ENCODE data around the gene BANP. TPM values are rescaled to one million over a fixed set of nuclear protein-coding genes. Genes with fewer than 3 reads are reported as not detected.
A peak's percentile ranks its signal among the peaks of the same experiment; 100 is the strongest.
"Not testable (repeated sequence)": the region's sequence is repeated elsewhere in the genome, so short reads cannot be mapped to it uniquely, and the experiment has no call there.

BANP gene
- polyA plus RNA-seq, 3 donors from 2014 or later = 6.3 to 19.4 (median 10.2) TPM

GRCh38 chr16:88036640-88036996 lies 85.4 kb downstream of the BANP start:
- H3K27me3 Mint-ChIP-seq (ENCODE audit: low read depth in 3 of 3); H3K4me1 Mint-ChIP-seq; DNase-seq; H3K27ac Mint-ChIP-seq; H3K4me3 Mint-ChIP-seq; H3K9me3 Mint-ChIP-seq: not testable (repeated sequence)
- H3K36me3 Mint-ChIP-seq = peaks cover 3 to 26% (median 4%) of the 10 kb centered on the region in 3 donors

- not testable (repeated sequence) for H3K9me3 Mint-ChIP-seq; H3K27me3 Mint-ChIP-seq (ENCODE audit: low read depth in 3 of 3); H3K4me1 Mint-ChIP-seq; DNase-seq; H3K27ac Mint-ChIP-seq; H3K4me3 Mint-ChIP-seq
- H3K36me3 Mint-ChIP-seq = peaks cover 3 to 23% (median 4%) of the 10 kb centered on the region in 3 donors
Measured at GRCh38 chr16:88037359-88037758, 86.1 kb downstream of the BANP start.

GRCh38 chr16:88037876-88038525 lies 86.8 kb downstream of the BANP start:
- not testable (repeated sequence) for H3K27ac Mint-ChIP-seq; H3K9me3 Mint-ChIP-seq; H3K27me3 Mint-ChIP-seq (ENCODE audit: low read depth in 3 of 3); H3K4me1 Mint-ChIP-seq; H3K4me3 Mint-ChIP-seq; DNase-seq
- peaks cover 3 to 23% (median 4%) of the 10 kb centered on the region in 3 donors for H3K36me3 Mint-ChIP-seq

GRCh38 chr16:88038526-88038908 lies 87.3 kb downstream of the BANP start:
- H3K36me3 Mint-ChIP-seq = peaks cover 3 to 23% (median 4%) of the 10 kb centered on the region in 3 donors
- H3K4me3 Mint-ChIP-seq; H3K27me3 Mint-ChIP-seq (ENCODE audit: low read depth in 3 of 3); H3K27ac Mint-ChIP-seq; H3K9me3 Mint-ChIP-seq; H3K4me1 Mint-ChIP-seq; DNase-seq: not testable (repeated sequence)

DNA sequence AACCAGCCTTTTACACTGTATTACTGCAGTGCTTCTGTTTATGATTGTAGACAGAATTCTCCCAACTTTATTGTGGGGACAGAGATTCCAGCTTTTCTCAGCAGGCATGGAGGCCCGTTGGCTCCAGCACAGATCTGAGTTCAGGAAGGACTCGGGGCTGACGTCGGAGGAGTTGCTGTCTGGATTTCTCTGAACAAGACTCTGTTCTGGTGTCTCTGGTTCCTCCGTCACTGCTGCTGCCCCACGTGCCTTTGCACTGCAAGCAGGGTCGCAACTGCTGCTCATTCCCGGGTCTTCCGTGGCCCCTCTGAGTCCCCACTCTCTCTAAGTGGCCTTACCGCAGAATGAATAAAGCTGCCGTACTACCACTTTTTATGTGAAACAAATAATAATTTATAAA lies 88.4 kb downstream of the BANP start:
- Mint-ChIP-seq H3K4me3 (no peak overlapping the region), H3K27ac (no peak overlapping the region), H3K36me3 (peaks cover 0 to 20% (median 4%) of the 10 kb centered on the region in 3 donors), H3K4me1 (peaks cover 0 to 6% of the 10 kb centered on the region in 2 donors), H3K27me3 (ENCODE audit: low read depth in 3 of 3) (peaks cover 4 to 9% (median 4%) of the 10 kb centered on the region in 3 donors), H3K9me3 (no peaks in the 10 kb centered on the region)
- DNase-seq = no peak

GRCh38 chr16:88040196-88040876 lies 89.1 kb downstream of the BANP start:
- H3K27me3 Mint-ChIP-seq (ENCODE audit: low read depth in 3 of 3); H3K4me1 Mint-ChIP-seq; H3K9me3 Mint-ChIP-seq; H3K4me3 Mint-ChIP-seq; DNase-seq; H3K27ac Mint-ChIP-seq: not testable (repeated sequence)
- H3K36me3 Mint-ChIP-seq = peaks cover 0 to 13% (median 4%) of the 10 kb centered on the region in 3 donors

DNA sequence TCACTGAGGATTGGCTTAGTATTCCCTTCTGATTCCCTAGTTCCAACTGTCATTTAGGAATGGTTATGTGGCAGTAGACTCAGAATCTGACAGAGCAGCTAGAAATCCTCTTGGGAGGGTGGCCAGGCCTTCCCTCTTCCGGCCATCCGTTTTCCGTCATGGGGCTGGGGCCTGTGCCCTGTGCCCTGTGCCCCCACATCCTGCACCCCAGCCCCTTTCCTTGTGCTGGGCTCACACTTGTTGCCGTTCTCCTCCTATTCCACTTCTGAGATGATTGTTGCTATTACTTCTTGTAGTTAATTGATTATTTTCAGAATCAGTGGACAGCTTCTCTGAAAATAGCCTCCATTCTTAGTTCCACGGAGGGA lies 89.6 kb downstream of the BANP start:
- H3K36me3 Mint-ChIP-seq = peaks cover 0 to 12% (median 4%) of the 10 kb centered on the region in 3 donors
- not testable (repeated sequence) for H3K9me3 Mint-ChIP-seq; H3K27me3 Mint-ChIP-seq (ENCODE audit: low read depth in 3 of 3); DNase-seq; H3K4me1 Mint-ChIP-seq; H3K4me3 Mint-ChIP-seq; H3K27ac Mint-ChIP-seq

- H3K9me3 Mint-ChIP-seq; H3K27me3 Mint-ChIP-seq (ENCODE audit: low read depth in 3 of 3); H3K27ac Mint-ChIP-seq; H3K4me1 Mint-ChIP-seq; H3K36me3 Mint-ChIP-seq; DNase-seq; H3K4me3 Mint-ChIP-seq: not testable (repeated sequence)
Measured at GRCh38 chr16:88041506-88041905, 90.3 kb downstream of the BANP start.

- not testable (repeated sequence) for H3K4me1 Mint-ChIP-seq; H3K27ac Mint-ChIP-seq; H3K4me3 Mint-ChIP-seq; H3K9me3 Mint-ChIP-seq; H3K36me3 Mint-ChIP-seq; H3K27me3 Mint-ChIP-seq (ENCODE audit: low read depth in 3 of 3); DNase-seq
Measured at GRCh38 chr16:88041986-88042562, 90.8 kb downstream of the BANP start.

GRCh38 chr16:88043208-88043910 lies 92.1 kb downstream of the BANP start:
- not testable (repeated sequence) for H3K36me3 Mint-ChIP-seq; H3K4me3 Mint-ChIP-seq; DNase-seq; H3K27me3 Mint-ChIP-seq (ENCODE audit: low read depth in 3 of 3); H3K4me1 Mint-ChIP-seq; H3K9me3 Mint-ChIP-seq
- H3K27ac Mint-ChIP-seq = peak overlapping the region in 2 of 6 donors; percentile 16 to 28

- DNase-seq; H3K4me3 Mint-ChIP-seq; H3K27ac Mint-ChIP-seq; H3K4me1 Mint-ChIP-seq; H3K27me3 Mint-ChIP-seq (ENCODE audit: low read depth in 3 of 3); H3K9me3 Mint-ChIP-seq: not testable (repeated sequence)
- H3K36me3 Mint-ChIP-seq = peaks cover 7 to 12% (median 9%) of the 10 kb centered on the region in 3 donors
Measured at GRCh38 chr16:88044121-88044581, 92.9 kb downstream of the BANP start.

- H3K27ac Mint-ChIP-seq; H3K4me3 Mint-ChIP-seq; H3K27me3 Mint-ChIP-seq (ENCODE audit: low read depth in 3 of 3); H3K9me3 Mint-ChIP-seq; DNase-seq; H3K4me1 Mint-ChIP-seq: not testable (repeated sequence)
- peaks cover 11 to 21% (median 14%) of the 10 kb centered on the region in 3 donors for H3K36me3 Mint-ChIP-seq
Measured at GRCh38 chr16:88045361-88045760, 94.1 kb downstream of the BANP start.

DNA sequence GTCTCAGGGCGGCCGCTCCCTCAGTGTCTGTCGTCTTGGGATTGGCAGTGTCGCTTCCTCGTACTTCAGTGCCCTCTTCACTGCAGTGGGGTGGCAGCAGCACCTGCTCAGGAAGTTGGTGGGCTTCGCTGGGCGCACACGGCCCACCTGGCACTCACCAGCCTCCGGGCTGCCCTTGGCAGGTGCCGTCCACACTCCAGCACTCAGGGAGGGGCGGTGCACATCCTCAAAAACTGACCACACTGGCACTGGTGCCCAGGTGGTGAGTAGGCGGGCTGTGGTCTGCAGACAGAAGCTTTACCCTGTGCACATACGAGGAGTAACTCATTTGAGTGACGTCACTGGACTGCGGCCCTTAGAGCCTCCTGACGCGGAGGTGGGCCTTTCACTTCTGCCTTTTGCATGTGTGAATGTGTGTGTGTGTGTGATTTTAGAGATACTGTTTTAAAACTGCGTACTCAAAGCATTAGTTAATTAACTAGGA lies 94.6 kb downstream of the BANP start:
- no peak overlapping the region for H3K4me3 Mint-ChIP-seq
- H3K9me3 Mint-ChIP-seq = no peaks in the 10 kb centered on the region
- peak overlapping the region in 2 of 6 donors; percentile 31 to 41 for H3K27ac Mint-ChIP-seq
- peaks cover 11 to 21% (median 14%) of the 10 kb centered on the region in 3 donors for H3K36me3 Mint-ChIP-seq
- peaks cover 0 to 6% of the 10 kb centered on the region in 2 donors for H3K4me1 Mint-ChIP-seq
- DNase-seq = peak in 2 of 3 donors; percentile 4 to 10
- peaks cover 0 to 3% (median 0%) of the 10 kb centered on the region in 3 donors for H3K27me3 Mint-ChIP-seq (ENCODE audit: low read depth in 3 of 3)

GRCh38 chr16:88047462-88047861 lies 96.2 kb downstream of the BANP start:
- Mint-ChIP-seq H3K4me3 (no peak overlapping the region), H3K4me1 (peaks cover 0 to 6% of the 10 kb centered on the region in 2 donors), H3K27ac (no peak overlapping the region), H3K36me3 (peaks cover 11 to 21% (median 14%) of the 10 kb centered on the region in 3 donors), H3K27me3 (ENCODE audit: low read depth in 3 of 3) (peaks cover 0 to 2% (median 0%) of the 10 kb centered on the region in 3 donors), H3K9me3 (no peaks in the 10 kb centered on the region)
- DNase-seq = no peak
